DND-41 (cell line): ENCODE results near the gene GOLGA7B.

Source experiments
- ATAC-seq: fragments of 200-7000 bp; cut with Tn5 transposase; 3 replicates; pipeline ENCODE4 v1.9.1; 2021; ENCODE audit warnings: low read depth; ENCODE audit not compliant: insufficient read depth
- DNase-seq: peaks from one replicate; pipeline ENCODE4 v3.0.0-alpha.2; 2020
- H2AFZ ChIP-seq: 2 replicates; pipeline ENCODE4 v1.6.0; 2012; ENCODE audit warnings: low read depth, low read length
- H3K27ac ChIP-seq: 2 replicates; pipeline ENCODE4 v1.5.1; 2012; ENCODE audit warnings: low read length, inconsistent platforms
- H3K27me3 ChIP-seq: fragments of 200-600 bp; sonication (generic); 2 replicates; pipeline ENCODE4 v1.6.0; 2012; ENCODE audit warnings: low read length, mild to moderate bottlenecking, inconsistent platforms; ENCODE audit not compliant: insufficient read depth, poor library complexity
- H3K36me3 ChIP-seq: 2 replicates; pipeline ENCODE4 v1.5.1; 2012; ENCODE audit warnings: low read length, inconsistent platforms; ENCODE audit not compliant: insufficient read depth
- H3K4me1 ChIP-seq: 2 replicates; pipeline ENCODE4 v1.5.1; 2012; ENCODE audit warnings: mild to moderate bottlenecking, low read length; ENCODE audit not compliant: insufficient read depth
- H3K4me2 ChIP-seq: 2 replicates; pipeline ENCODE4 v1.6.0; 2012; ENCODE audit warnings: mild to moderate bottlenecking, moderate library complexity, low read length, inconsistent platforms; ENCODE audit not compliant: insufficient read depth
- H3K4me3 ChIP-seq, 2 experiments: fragments of 200-600 bp in 1 of 2; shearing (Covaris generic) in 1 of 2; 2 replicates each; pipeline ENCODE4 v1.5.1; 2012 to 2016; ENCODE audit warnings: inconsistent platforms in 2 of 2, low read length in 2 of 2, mild to moderate bottlenecking in 2 of 2, low read depth in 1 of 2, moderate library complexity in 1 of 2
- H3K79me2 ChIP-seq: 2 replicates; pipeline ENCODE4 v1.6.0; 2012; ENCODE audit warnings: low read length, inconsistent platforms; ENCODE audit not compliant: insufficient read depth
- H3K9ac ChIP-seq: 2 replicates; pipeline ENCODE4 v1.6.0; 2012; ENCODE audit warnings: low read depth, mild to moderate bottlenecking, inconsistent platforms, low read length, moderate library complexity
- H3K9me3 ChIP-seq: 2 replicates; pipeline ENCODE4 v1.5.1; 2012; ENCODE audit warnings: low read length, moderate library complexity, mild to moderate bottlenecking, inconsistent platforms; ENCODE audit not compliant: insufficient read depth, severe bottlenecking
- H4K20me1 ChIP-seq: 2 replicates; pipeline ENCODE4 v1.6.0; 2012; ENCODE audit warnings: low read length; ENCODE audit not compliant: insufficient read depth
- EZH2 ChIP-seq: IDR thresholded peaks from 3 replicates; pipeline ENCODE4 v1.6.1; 2012; ENCODE audit warnings: borderline replicate concordance, low read depth, mild to moderate bottlenecking, moderate library complexity, low read length, inconsistent platforms; ENCODE audit not compliant: severe bottlenecking
- TF ChIP-seq, protein P1 (sequence below): IDR thresholded peaks from 2 replicates; pipeline ENCODE4 v1.5.1; 2012; ENCODE audit warnings: borderline replicate concordance, low read length, moderate library complexity, mild to moderate bottlenecking; ENCODE audit not compliant: poor library complexity, severe bottlenecking; ENCODE audit errors: extremely low read depth

The GOLGA7B gene

DNA sequence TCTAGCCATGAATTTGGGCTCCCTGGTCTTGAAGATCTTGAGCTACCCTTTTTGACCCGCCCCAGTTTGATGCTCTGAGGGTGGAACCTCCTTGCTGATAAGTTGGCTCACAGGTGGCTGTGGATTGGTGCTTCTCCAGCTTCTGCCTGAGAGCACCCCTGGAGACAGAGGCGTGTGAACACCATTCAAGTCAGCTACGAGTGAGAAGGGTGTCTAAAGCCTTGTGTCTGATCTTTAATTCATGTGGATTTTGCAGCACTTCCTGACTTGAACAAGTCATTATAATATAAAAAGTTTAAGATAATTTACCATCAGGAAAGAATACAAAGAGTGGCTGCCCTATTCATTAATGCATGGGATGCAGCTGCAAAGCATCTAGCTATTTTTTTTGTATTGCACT lies 37.7 kb upstream of the GOLGA7B start:
- H3K9ac ChIP-seq: no peak overlapping the region
- H4K20me1 ChIP-seq: no peaks in the 10 kb centered on the region
- no peaks in the 10 kb centered on the region for H3K4me1 ChIP-seq
- no peak overlapping the region for H2AFZ ChIP-seq
- no peak for TF ChIP-seq EZH2
- TF ChIP-seq, protein P1, sequence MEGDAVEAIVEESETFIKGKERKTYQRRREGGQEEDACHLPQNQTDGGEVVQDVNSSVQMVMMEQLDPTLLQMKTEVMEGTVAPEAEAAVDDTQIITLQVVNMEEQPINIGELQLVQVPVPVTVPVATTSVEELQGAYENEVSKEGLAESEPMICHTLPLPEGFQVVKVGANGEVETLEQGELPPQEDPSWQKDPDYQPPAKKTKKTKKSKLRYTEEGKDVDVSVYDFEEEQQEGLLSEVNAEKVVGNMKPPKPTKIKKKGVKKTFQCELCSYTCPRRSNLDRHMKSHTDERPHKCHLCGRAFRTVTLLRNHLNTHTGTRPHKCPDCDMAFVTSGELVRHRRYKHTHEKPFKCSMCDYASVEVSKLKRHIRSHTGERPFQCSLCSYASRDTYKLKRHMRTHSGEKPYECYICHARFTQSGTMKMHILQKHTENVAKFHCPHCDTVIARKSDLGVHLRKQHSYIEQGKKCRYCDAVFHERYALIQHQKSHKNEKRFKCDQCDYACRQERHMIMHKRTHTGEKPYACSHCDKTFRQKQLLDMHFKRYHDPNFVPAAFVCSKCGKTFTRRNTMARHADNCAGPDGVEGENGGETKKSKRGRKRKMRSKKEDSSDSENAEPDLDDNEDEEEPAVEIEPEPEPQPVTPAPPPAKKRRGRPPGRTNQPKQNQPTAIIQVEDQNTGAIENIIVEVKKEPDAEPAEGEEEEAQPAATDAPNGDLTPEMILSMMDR: no peak
- no peak overlapping the region for H3K4me2 ChIP-seq
- H3K27me3 ChIP-seq: peaks cover 15% of the 10 kb centered on the region
- no peak for DNase-seq
- H3K4me3 ChIP-seq: no peak overlapping the region
- H3K9me3 ChIP-seq: no peaks in the 10 kb centered on the region
- H3K27ac ChIP-seq: no peak overlapping the region
- no peak for ATAC-seq
- no peaks in the 10 kb centered on the region for H3K36me3 ChIP-seq
- H3K79me2 ChIP-seq: no peaks in the 10 kb centered on the region

DNA sequence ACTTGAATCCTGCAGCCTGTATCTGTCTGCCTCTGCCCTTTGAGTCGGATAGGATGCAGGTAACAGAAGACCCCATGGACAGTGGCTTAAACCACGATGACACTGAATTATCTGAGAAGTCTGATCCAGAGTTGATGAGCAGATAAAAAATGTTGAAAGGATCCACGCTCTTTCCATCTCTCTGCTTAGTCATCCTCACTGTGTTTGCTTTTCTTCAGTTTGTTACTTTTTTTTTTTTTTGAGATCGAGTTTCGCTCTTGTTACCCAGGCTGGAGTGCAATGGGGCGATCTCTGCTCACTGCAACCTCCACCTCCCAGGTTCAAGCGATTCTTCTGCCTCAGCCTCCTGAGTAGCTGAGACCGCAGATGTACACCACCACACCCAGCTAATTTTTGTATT lies 36.9 kb upstream of the GOLGA7B start:
- no peaks in the 10 kb centered on the region for H3K4me1 ChIP-seq
- H3K36me3 ChIP-seq: no peaks in the 10 kb centered on the region
- H2AFZ ChIP-seq: no peak overlapping the region
- H3K79me2 ChIP-seq: no peaks in the 10 kb centered on the region
- H4K20me1 ChIP-seq: no peaks in the 10 kb centered on the region
- no peak overlapping the region for H3K27ac ChIP-seq
- H3K9ac ChIP-seq: no peak overlapping the region
- no peak overlapping the region for H3K4me3 ChIP-seq
- TF ChIP-seq, protein P1: no peak
- no peak for TF ChIP-seq EZH2
- no peaks in the 10 kb centered on the region for H3K9me3 ChIP-seq
- DNase-seq (no peak), ATAC-seq (no peak)
- H3K27me3 ChIP-seq: peaks cover 18% of the 10 kb centered on the region
- H3K4me2 ChIP-seq: no peak overlapping the region

DNA sequence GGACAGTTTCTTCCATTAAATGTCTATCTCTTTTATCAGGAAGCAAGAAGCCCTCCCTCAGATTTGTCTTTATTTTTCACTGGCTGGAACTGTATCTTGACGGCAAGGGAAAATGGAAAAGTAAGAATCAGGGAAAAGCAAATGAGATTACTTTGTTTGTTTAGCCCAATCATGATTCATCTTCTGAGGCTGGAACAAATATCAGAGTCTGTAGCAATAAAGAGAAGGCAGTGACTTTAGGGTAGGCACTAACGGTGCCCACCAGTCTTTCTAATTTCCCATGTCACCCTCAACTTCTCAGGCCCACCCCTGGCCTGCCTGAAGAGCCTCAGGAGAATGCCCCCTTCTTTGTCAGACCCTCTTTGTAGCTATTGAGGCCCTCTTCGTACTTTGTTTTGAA lies 36.3 kb upstream of the GOLGA7B start:
- Histone ChIP-seq H2AFZ (no peak overlapping the region), H3K9ac (no peak overlapping the region), H3K4me3 (no peak overlapping the region), H3K4me1 (no peaks in the 10 kb centered on the region), H3K4me2 (no peak overlapping the region), H3K79me2 (no peaks in the 10 kb centered on the region), H3K27me3 (peaks cover 24% of the 10 kb centered on the region), H4K20me1 (no peaks in the 10 kb centered on the region), H3K9me3 (no peaks in the 10 kb centered on the region), H3K27ac (no peak overlapping the region), H3K36me3 (no peaks in the 10 kb centered on the region)
- TF ChIP-seq, protein P1: no peak
- no peak for TF ChIP-seq EZH2
- DNase-seq (no peak), ATAC-seq (no peak)

DNA sequence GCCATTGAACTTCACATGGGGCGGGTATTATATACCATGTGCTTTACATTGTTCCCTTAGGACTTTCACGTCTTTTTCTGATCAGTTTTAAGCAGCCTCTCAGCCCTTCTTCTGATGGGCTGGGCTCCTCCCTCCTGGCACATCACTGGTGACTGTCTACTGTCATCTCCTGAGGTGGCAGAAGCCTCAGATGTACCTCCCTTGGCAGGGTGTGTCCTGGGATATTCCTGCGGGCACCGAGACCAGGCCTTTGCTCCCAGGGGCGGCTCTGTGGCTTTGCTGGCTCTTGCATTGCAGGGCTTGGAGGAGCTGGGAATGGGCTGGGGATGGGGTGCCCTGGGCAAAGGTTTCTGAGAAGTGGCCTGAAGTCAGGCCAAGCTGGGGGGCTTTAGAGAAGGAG lies 34.6 kb upstream of the GOLGA7B start:
- DNase-seq: no peak
- no peak for ATAC-seq
- peaks cover 28% of the 10 kb centered on the region for H3K27me3 ChIP-seq
- no peak overlapping the region for H2AFZ ChIP-seq
- TF ChIP-seq, protein P1: no peak
- TF ChIP-seq EZH2: no peak
- no peak overlapping the region for H3K27ac ChIP-seq
- H3K9ac ChIP-seq: no peak overlapping the region
- no peak overlapping the region for H3K4me2 ChIP-seq
- H3K4me3 ChIP-seq: no peak overlapping the region
- no peaks in the 10 kb centered on the region for H3K4me1 ChIP-seq
- peaks cover 3% of the 10 kb centered on the region; the same call in 1 of the 2 replicates for H4K20me1 ChIP-seq
- no peaks in the 10 kb centered on the region for H3K36me3 ChIP-seq
- no peaks in the 10 kb centered on the region for H3K9me3 ChIP-seq
- no peaks in the 10 kb centered on the region for H3K79me2 ChIP-seq
